Common myeloid progenitor, CD34-positive (primary cell): ENCODE results near the gene SIGLEC9.

Experiments
- CTCF ChIA-PET: fragments of 350-600 bp; sonication (Branson Sonifier 250); formaldehyde crosslinking; loops from one replicate; lab custom pipeline; 2021; ENCODE audit warnings: antibody characterized with exemption; lab: Charles Lee
- POLR2A ChIA-PET: fragments of 350-600 bp; sonication (Branson Sonifier 250); formaldehyde crosslinking; loops from one replicate; lab custom pipeline; 2021; ENCODE audit warnings: antibody characterized with exemption; lab: Charles Lee
- DNase-seq, 3 donors: peaks; one replicate each; pipeline versions ENCODE4 v3.0.0 to v3.0.0-alpha.2; 2013
- H3K27ac ChIP-seq, 2 experiments: 1 replicate in 1 of 2; 2 replicates in 1 of 2; pipeline ENCODE4 v1.7.0; 2013; ENCODE audit warnings: inconsistent platforms in 2 of 2, low read length in 2 of 2, mild to moderate bottlenecking in 2 of 2, low read depth in 1 of 2, moderate library complexity in 1 of 2; ENCODE audit not compliant: severe bottlenecking in 2 of 2, insufficient read depth in 1 of 2, poor library complexity in 1 of 2
- H3K27me3 ChIP-seq, 5 experiments: replicated peaks in 2 of 5; 1 replicate in 3 of 5; 2 replicates in 2 of 5; pipeline versions ENCODE4 v1.6.1 to v1.7.0; 2013; ENCODE audit warnings: low read length in 4 of 5, mild to moderate bottlenecking in 2 of 5, moderate library complexity in 2 of 5, inconsistent platforms in 1 of 5; ENCODE audit not compliant: insufficient read depth in 5 of 5, control insufficient read depth in 4 of 5
- H3K36me3 ChIP-seq, 4 experiments: 1 replicate in 2 of 4; 2 replicates in 2 of 4; pipeline versions ENCODE4 v1.6.1 to v1.7.0; 2013; ENCODE audit warnings: low read length in 3 of 4, control low read depth in 1 of 4, mild to moderate bottlenecking in 1 of 4; ENCODE audit not compliant: control insufficient read depth in 4 of 4, insufficient read depth in 4 of 4
- H3K4me1 ChIP-seq, 4 experiments: 1 replicate in 3 of 4; 2 replicates in 1 of 4; pipeline versions ENCODE4 v1.6.1 to v1.7.1; 2013; ENCODE audit warnings: low read length in 3 of 4, mild to moderate bottlenecking in 3 of 4, control low read depth in 1 of 4, inconsistent platforms in 1 of 4, moderate library complexity in 1 of 4; ENCODE audit not compliant: control insufficient read depth in 4 of 4, insufficient read depth in 4 of 4; ENCODE audit errors: control extremely low read depth in 1 of 4
- H3K4me3 ChIP-seq, 7 experiments: 1 replicate in 4 of 7; 2 replicates in 3 of 7; pipeline versions ENCODE4 v1.5.1 to v1.7.0; 2013; ENCODE audit warnings: mild to moderate bottlenecking in 7 of 7, low read length in 6 of 7, moderate library complexity in 6 of 7, inconsistent platforms in 2 of 7, low read depth in 2 of 7, control low read depth in 1 of 7; ENCODE audit not compliant: insufficient read depth in 4 of 7, control insufficient read depth in 1 of 7; ENCODE audit errors: extremely low read depth in 1 of 7
- H3K9me3 ChIP-seq, 5 experiments: 1 replicate in 4 of 5; 2 replicates in 1 of 5; pipeline versions ENCODE4 v1.6.1 to v1.7.1; 2013; ENCODE audit warnings: low read length in 4 of 5, mild to moderate bottlenecking in 2 of 5, inconsistent platforms in 1 of 5, low read depth in 1 of 5, moderate library complexity in 1 of 5; ENCODE audit not compliant: control insufficient read depth in 4 of 5, insufficient read depth in 2 of 5; ENCODE audit errors: control extremely low read depth in 1 of 5
- WGBS: methylation state at CpG from one replicate; pipeline ENCODE4 v1.1.5; 2013; ENCODE audit not compliant: insufficient coverage; 5-methylcytosine and 5-hydroxymethylcytosine counted together

Gene SIGLEC9

GRCh38 chr19:51091126-51091525 lies 33.6 kb upstream of the SIGLEC9 start:
- no peaks in the 10 kb centered on the region for H3K9me3 ChIP-seq
- no peak overlapping the region for H3K27ac ChIP-seq
- no peaks in the 10 kb centered on the region for H3K4me1 ChIP-seq
- DNase-seq: no peak
- ChIA-PET POLR2A (no interaction called here), CTCF (no interaction called here)
- H3K36me3 ChIP-seq: no peaks in the 10 kb centered on the region
- WGBS: 96% methylated on average over 10 of the region's 10 CpGs
- no peak overlapping the region for H3K4me3 ChIP-seq
- no peaks in the 10 kb centered on the region for H3K27me3 ChIP-seq

GRCh38 chr19:51091895-51092873 lies 32.5 kb upstream of the SIGLEC9 start:
- DNase-seq: no peak
- POLR2A ChIA-PET: no interaction called here
- no peaks in the 10 kb centered on the region for H3K27me3 ChIP-seq
- no peaks in the 10 kb centered on the region for H3K4me1 ChIP-seq
- no peaks in the 10 kb centered on the region for H3K36me3 ChIP-seq
- no peak overlapping the region for H3K27ac ChIP-seq
- no peak overlapping the region for H3K4me3 ChIP-seq
- WGBS: 89% methylated on average over 12 of the region's 16 CpGs
- H3K9me3 ChIP-seq: no peaks in the 10 kb centered on the region
- CTCF ChIA-PET: interaction anchor here (1.1 kb wide), 1 partner anchor 72 kb away, joined by 3 read pairs; no protein-coding TSS in a partner anchor

- Histone ChIP-seq H3K9me3 (no peaks in the 10 kb centered on the region), H3K4me3 (no peak overlapping the region), H3K27ac (no peak overlapping the region), H3K27me3 (no peaks in the 10 kb centered on the region), H3K4me1 (no peaks in the 10 kb centered on the region), H3K36me3 (peaks cover 0 to 5% (median 2%) of the 10 kb centered on the region in 4 experiments)
- POLR2A ChIA-PET: no interaction called here
- DNase-seq: no peak
- WGBS: 94% methylated on average over 7 of the region's 8 CpGs
- CTCF ChIA-PET: no interaction called here
Measured at GRCh38 chr19:51093101-51093500, 31.6 kb upstream of the SIGLEC9 start.

- CTCF ChIA-PET: interaction anchor here (2.8 kb wide), 1 partner anchor 73 kb away, joined by 15 read pairs; the partner anchor contains the start of gene KLK10
Measured at GRCh38 chr19:51093510-51094345, 31.0 kb upstream of the SIGLEC9 start.

GRCh38 chr19:51094696-51095279 lies 29.9 kb upstream of the SIGLEC9 start:
- WGBS: 41% methylated on average over 10 of the region's 15 CpGs
- Histone ChIP-seq H3K4me1 (no peaks in the 10 kb centered on the region), H3K27ac (no peak overlapping the region), H3K4me3 (no peak overlapping the region), H3K27me3 (no peaks in the 10 kb centered on the region), H3K9me3 (no peaks in the 10 kb centered on the region), H3K36me3 (peaks cover 0 to 16% (median 7%) of the 10 kb centered on the region in 4 experiments)
- peak; percentile 21 to 44 (median 37) for DNase-seq
- POLR2A ChIA-PET: no interaction called here
- CTCF ChIA-PET: interaction anchor here (1.1 to 2.8 kb wide), 4 partner anchors 74 to 165 kb away, joined by 3 to 15 read pairs (median 6); partner anchors contain the start of gene KLK10

More at GRCh38 chr19:51093510-51094345, 31.0 kb upstream of the SIGLEC9 start:
- Histone ChIP-seq H3K27me3 (no peaks in the 10 kb centered on the region), H3K4me3 (no peak overlapping the region), H3K4me1 (no peaks in the 10 kb centered on the region), H3K36me3 (peaks cover 0 to 8% (median 2%) of the 10 kb centered on the region in 4 experiments), H3K9me3 (no peaks in the 10 kb centered on the region), H3K27ac (no peak overlapping the region)
- no peak for DNase-seq
- WGBS: 93% methylated on average over 16 of the region's 22 CpGs
- POLR2A ChIA-PET: no interaction called here

- H3K36me3 ChIP-seq: peaks cover 0 to 29% (median 14%) of the 10 kb centered on the region in 4 experiments
- CTCF ChIA-PET: interaction anchor here (0.6 to 2.8 kb wide), 9 partner anchors 8 to 481 kb away, joined by 3 to 15 read pairs (median 3); partner anchors contain the start of gene KLK10
- POLR2A ChIA-PET: no interaction called here
- no peaks in the 10 kb centered on the region for H3K9me3 ChIP-seq
- no peak overlapping the region for H3K27ac ChIP-seq
- WGBS: 90% methylated on average over 4 of the region's 6 CpGs
- peak in 2 of 3 donors; percentile 20 to 24 for DNase-seq
- H3K27me3 ChIP-seq: no peaks in the 10 kb centered on the region
- H3K4me1 ChIP-seq: no peaks in the 10 kb centered on the region
- no peak overlapping the region for H3K4me3 ChIP-seq
Measured at GRCh38 chr19:51096473-51097165, 28.1 kb upstream of the SIGLEC9 start.
